Activated CD8-positive, alpha-beta T cell treated with anti-CD3 and anti-CD28 coated beads for 36 hours (primary cell): Measurements from ENCODE around the gene RHBDL3. TPM values are rescaled to one million over a fixed set of nuclear protein-coding genes. Genes with fewer than 3 reads are reported as not detected.
"Not testable (repeated sequence)": the region's sequence is repeated elsewhere in the genome, so short reads cannot be mapped to it uniquely, and the experiment has no call there.

Experiments used
- ATAC-seq: fragments of 200-7000 bp; cut with Tn5 transposase; one replicate; pipeline ENCODE4 v1.10.0; 2021; ENCODE audit warnings: mild to moderate bottlenecking, moderate library complexity
- CTCF ChIA-PET: fragments of 350-600 bp; sonication (Branson Sonifier 250); formaldehyde crosslinking; loops from one replicate; lab custom pipeline; 2021; ENCODE audit warnings: antibody characterized with exemption; lab: Charles Lee
- POLR2A ChIA-PET: fragments of 350-600 bp; sonication (Branson Sonifier 250); formaldehyde crosslinking; loops from one replicate; lab custom pipeline; 2021; ENCODE audit warnings: antibody characterized with exemption; lab: Charles Lee
- DNase-seq: peaks from one replicate; pipeline ENCODE4 v3.0.0-alpha.2; 2020
- H3K27ac Mint-ChIP-seq: one replicate; pipeline ENCODE4 v1.8.0; 2021; ENCODE audit warnings: mild to moderate bottlenecking, mixed read lengths
- H3K27me3 Mint-ChIP-seq: one replicate; pipeline ENCODE4 v1.8.0; 2021; ENCODE audit warnings: mixed read lengths
- H3K36me3 Mint-ChIP-seq: one replicate; pipeline ENCODE4 v1.8.0; 2021; ENCODE audit warnings: low read depth, mixed read lengths
- H3K4me1 Mint-ChIP-seq: one replicate; pipeline ENCODE4 v1.8.0; 2021; ENCODE audit warnings: low read depth, mixed read lengths
- H3K4me3 Mint-ChIP-seq: one replicate; pipeline ENCODE4 v1.8.0; 2021; ENCODE audit warnings: mild to moderate bottlenecking, moderate library complexity, mixed read lengths
- H3K9me3 Mint-ChIP-seq: one replicate; pipeline ENCODE4 v1.8.0; 2021; ENCODE audit warnings: mixed read lengths
- intact Hi-C: fragments of 100-400 bp; cut with micrococcal nuclease; formaldehyde crosslinking; loops from one replicate; pipeline ENCODE4 v1.10.0; 2022
- total RNA-seq, 2 experiments: library from RNA; stranded (reverse); gene quantifications; one replicate each; pipeline ENCODE4 v1.2.3, GENCODE V29; 2021
- TF ChIP-seq, protein P1 (sequence below): fragments of 200-600 bp; IDR thresholded peaks from one replicate; pipeline ENCODE4 v1.8.0; 2022; ENCODE audit warnings: antibody characterized with exemption, mild to moderate bottlenecking

RHBDL3 gene
- total RNA-seq, 2 experiments from 2014 or later: 0.11 TPM; not detected in 1

DNA sequence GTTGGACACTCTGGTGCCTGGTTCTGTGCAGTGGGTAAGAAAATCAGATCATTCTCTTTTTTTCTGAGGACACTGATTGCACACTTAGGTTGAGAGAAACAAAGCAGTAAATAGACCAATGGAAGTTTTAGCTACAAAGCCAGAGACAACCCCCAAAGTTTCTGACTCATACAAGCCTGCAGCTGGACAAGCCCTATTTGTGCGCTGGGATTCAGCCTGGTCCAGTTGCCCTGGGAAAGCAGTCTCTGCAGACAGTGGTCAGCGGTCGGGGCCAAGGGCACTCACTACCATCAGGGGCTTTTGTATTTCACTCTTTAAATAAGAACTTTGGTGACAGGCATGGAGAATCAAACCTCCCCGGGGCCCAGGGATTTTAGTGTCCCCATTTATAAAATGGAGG lies 6.0 kb upstream of the RHBDL3 start:
- CTCF ChIA-PET: interaction anchor here (1.2 kb wide), 1 partner anchor 59 kb away, joined by 3 read pairs; no protein-coding TSS in a partner anchor
- TF ChIP-seq, protein P1, sequence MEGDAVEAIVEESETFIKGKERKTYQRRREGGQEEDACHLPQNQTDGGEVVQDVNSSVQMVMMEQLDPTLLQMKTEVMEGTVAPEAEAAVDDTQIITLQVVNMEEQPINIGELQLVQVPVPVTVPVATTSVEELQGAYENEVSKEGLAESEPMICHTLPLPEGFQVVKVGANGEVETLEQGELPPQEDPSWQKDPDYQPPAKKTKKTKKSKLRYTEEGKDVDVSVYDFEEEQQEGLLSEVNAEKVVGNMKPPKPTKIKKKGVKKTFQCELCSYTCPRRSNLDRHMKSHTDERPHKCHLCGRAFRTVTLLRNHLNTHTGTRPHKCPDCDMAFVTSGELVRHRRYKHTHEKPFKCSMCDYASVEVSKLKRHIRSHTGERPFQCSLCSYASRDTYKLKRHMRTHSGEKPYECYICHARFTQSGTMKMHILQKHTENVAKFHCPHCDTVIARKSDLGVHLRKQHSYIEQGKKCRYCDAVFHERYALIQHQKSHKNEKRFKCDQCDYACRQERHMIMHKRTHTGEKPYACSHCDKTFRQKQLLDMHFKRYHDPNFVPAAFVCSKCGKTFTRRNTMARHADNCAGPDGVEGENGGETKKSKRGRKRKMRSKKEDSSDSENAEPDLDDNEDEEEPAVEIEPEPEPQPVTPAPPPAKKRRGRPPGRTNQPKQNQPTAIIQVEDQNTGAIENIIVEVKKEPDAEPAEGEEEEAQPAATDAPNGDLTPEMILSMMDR: no peak
- ATAC-seq: no peak
- Mint-ChIP-seq H3K27me3 (peaks cover 39% of the 10 kb centered on the region), H3K4me3 (no peak overlapping the region), H3K27ac (no peak overlapping the region), H3K9me3 (no peaks in the 10 kb centered on the region), H3K4me1 (no peaks in the 10 kb centered on the region), H3K36me3 (no peaks in the 10 kb centered on the region)
- no peak for DNase-seq
- intact Hi-C loops: no loop called here
- POLR2A ChIA-PET: no interaction called here

DNA sequence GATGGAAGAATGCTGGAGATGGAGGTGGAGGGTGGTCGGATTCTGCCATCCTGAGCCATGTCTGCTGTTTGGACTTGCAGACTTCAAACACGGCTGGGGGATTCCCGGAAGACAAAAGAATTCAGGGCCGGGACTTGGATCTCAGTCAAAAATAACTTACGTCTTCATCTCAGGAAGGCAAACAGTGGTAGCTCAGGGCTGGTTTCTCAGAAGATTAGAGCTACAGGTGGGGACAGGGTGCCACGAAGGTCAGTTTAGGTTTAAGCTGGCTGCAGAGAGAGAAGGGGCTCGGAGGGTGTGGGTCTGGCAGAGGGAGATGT lies 4.3 kb upstream of the RHBDL3 start:
- peaks cover 2% of the 10 kb centered on the region for H3K4me1 Mint-ChIP-seq
- no peak for ATAC-seq
- intact Hi-C loops: no loop called here

DNA sequence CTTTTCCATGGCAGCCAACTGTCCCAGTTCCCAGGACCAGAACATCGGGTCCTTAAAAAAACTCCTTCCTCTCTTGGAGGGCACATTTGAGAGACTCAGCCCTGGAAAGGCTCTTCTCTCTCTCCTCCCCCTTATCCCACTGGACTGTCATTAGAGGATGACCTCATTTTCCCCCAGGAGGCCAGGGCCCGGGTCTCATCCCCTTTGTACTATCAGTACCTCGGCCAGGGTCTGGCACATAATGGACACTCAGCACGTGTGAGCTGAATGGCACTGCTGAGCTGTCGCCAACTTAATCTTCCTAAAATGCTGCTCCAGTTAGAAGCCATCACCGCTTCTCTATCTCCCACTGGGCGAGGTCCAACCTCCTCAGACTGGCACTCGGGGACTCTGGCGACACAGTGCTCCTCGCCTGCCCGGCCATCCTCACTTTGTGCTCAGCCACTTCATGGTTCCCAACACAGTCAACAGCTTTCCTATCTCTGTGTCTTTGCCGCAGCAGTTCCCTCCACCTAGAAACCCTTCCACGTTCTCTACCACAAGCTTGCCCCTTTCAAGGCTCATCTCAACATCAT lies 3.6 kb upstream of the RHBDL3 start:
- Mint-ChIP-seq H3K27me3 (peaks cover 48% of the 10 kb centered on the region), H3K27ac (no peak overlapping the region), H3K36me3 (no peaks in the 10 kb centered on the region), H3K4me1 (peaks cover 4% of the 10 kb centered on the region), H3K4me3 (no peak overlapping the region), H3K9me3 (no peaks in the 10 kb centered on the region)
- DNase-seq: no peak
- ChIA-PET CTCF (interaction anchor here (0.9 to 3.0 kb wide), 5 partner anchors 9 to 200 kb away, joined by 3 to 14 read pairs (median 4); partner anchors contain the start of gene PSMD11), POLR2A (no interaction called here)
- intact Hi-C loops: no loop called here
- TF ChIP-seq, protein P1: no peak
- ATAC-seq: no peak

More for the DNA sequence above, 4.3 kb upstream of the RHBDL3 start:
- ChIA-PET CTCF (interaction anchor here (0.6 to 3.0 kb wide), 7 partner anchors 8 to 201 kb away, joined by 3 to 14 read pairs (median 3); partner anchors contain the start of gene PSMD11), POLR2A (no interaction called here)
- H3K27ac Mint-ChIP-seq: no peak overlapping the region
- peaks cover 46% of the 10 kb centered on the region for H3K27me3 Mint-ChIP-seq
- DNase-seq: no peak
- TF ChIP-seq, protein P1: no peak
- no peaks in the 10 kb centered on the region for H3K36me3 Mint-ChIP-seq
- no peaks in the 10 kb centered on the region for H3K9me3 Mint-ChIP-seq
- H3K4me3 Mint-ChIP-seq: no peak overlapping the region

DNA sequence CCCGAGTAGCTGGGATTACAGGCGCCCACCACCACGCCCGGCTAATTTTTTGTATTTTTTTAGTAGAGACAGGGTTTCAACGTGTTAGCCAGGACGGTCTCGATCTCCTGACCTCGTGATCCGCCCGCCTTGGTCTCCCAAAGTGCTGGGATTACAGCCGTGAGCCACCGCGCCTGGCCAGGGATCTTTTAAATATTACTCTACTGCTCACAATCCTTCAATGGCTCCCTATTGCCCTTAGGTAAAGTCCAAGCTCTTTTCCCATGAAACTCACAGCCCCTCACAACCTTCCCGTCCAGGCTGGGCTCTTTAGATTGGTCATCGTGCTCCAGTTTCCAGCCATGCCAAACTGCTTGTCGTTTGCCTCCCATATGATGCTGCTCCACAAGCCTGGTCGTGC lies 2.1 kb upstream of the RHBDL3 start:
- intact Hi-C loops, DNase-seq, H3K36me3 Mint-ChIP-seq, H3K4me3 Mint-ChIP-seq, ATAC-seq, H3K9me3 Mint-ChIP-seq, H3K27ac Mint-ChIP-seq: not testable (repeated sequence)
- ChIA-PET CTCF (interaction anchor here (1.3 to 3.0 kb wide), 2 partner anchors 10 to 107 kb away, joined by 3 to 14 read pairs; no protein-coding TSS in a partner anchor), POLR2A (interaction anchor here (1.6 kb wide), 1 partner anchor 14 kb away, joined by 4 read pairs; no protein-coding TSS in a partner anchor)
- peaks cover 12% of the 10 kb centered on the region for H3K4me1 Mint-ChIP-seq
- peaks cover 58% of the 10 kb centered on the region for H3K27me3 Mint-ChIP-seq

DNA sequence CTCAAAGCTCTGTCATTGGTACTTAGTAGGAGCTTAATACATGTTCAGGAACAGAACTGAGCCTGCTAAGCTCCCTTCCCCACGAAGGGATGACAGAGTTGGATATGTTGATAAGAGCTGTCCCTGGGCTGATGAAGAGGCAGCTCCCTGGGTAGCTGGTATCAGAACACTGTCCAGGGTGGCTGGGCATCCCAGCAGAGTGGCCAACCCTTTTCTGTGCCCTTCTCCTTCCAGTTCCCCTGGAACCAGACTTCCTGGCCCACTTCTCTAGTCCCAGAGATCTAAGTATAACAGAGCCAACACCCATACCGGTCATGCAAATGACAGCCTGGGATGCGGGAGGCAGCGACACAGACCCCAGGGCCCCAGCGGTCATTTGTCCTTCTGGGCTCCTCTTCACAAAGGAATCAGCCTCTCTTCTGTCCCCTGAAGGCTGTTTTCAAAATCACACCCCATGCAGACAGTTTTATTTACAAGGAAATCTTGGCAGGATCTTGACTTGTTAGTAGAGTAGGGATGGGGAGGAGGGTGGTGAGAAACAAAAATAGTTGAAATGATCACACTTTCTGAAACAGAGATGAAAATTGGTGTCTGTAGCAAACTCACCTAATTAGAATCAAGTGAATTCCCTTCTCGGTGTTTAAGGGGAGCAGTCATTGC lies 1.4 kb upstream of the RHBDL3 start:
- TF ChIP-seq, protein P1: no peak
- ChIA-PET CTCF (interaction anchor here (3.0 kb wide), 1 partner anchor 11 kb away, joined by 14 read pairs; no protein-coding TSS in a partner anchor), POLR2A (interaction anchor here (1.6 kb wide), 1 partner anchor 13 kb away, joined by 4 read pairs; no protein-coding TSS in a partner anchor)
- ATAC-seq (no peak), DNase-seq (no peak)
- H3K27ac Mint-ChIP-seq: no peak overlapping the region
- H3K4me3 Mint-ChIP-seq: peak overlapping the region; percentile 15
- peaks cover 61% of the 10 kb centered on the region for H3K27me3 Mint-ChIP-seq
- H3K36me3 Mint-ChIP-seq: no peaks in the 10 kb centered on the region
- intact Hi-C loops: no loop called here
- peaks cover 12% of the 10 kb centered on the region for H3K4me1 Mint-ChIP-seq
- no peaks in the 10 kb centered on the region for H3K9me3 Mint-ChIP-seq
